Stimulated activated CD8-positive, alpha-beta memory T cell treated with anti-CD3 and anti-CD28 coated beads, Interleukin-12 subunit alpha, Interleukin-12 subunit beta, amount 100 ng/mL, for 24 hours (primary cell): ENCODE results near the gene BCORL1.

Experiments
- DNase-seq: peaks from one replicate; pipeline ENCODE4 v3.0.0-alpha.2; 2020; ENCODE audit errors: extremely low read depth

BCORL1 gene

GRCh38 chrX:130057209-130057608 lies 74.8 kb downstream of the BCORL1 start:
- no peak for DNase-seq

GRCh38 chrX:130058652-130059051 lies 76.2 kb downstream of the BCORL1 start:
- no peak for DNase-seq

- peak; percentile 26 for DNase-seq
Measured at GRCh38 chrX:130060122-130061069, 78.0 kb downstream of the BCORL1 start.

- no peak for DNase-seq
Measured at GRCh38 chrX:130066975-130067615, 84.7 kb downstream of the BCORL1 start.

- DNase-seq, result no peak
Measured at GRCh38 chrX:130071611-130072344, 89.3 kb downstream of the BCORL1 start.

GRCh38 chrX:130072345-130072740 lies 89.9 kb downstream of the BCORL1 start:
- no peak for DNase-seq

- DNase-seq, result no peak
Measured at GRCh38 chrX:130075777-130076176, 93.3 kb downstream of the BCORL1 start.

GRCh38 chrX:130079824-130080406 lies 97.5 kb downstream of the BCORL1 start:
- no peak for DNase-seq

- no peak for DNase-seq
Measured at GRCh38 chrX:130080791-130081367, 98.4 kb downstream of the BCORL1 start.

GRCh38 chrX:130081421-130082045 lies 99.1 kb downstream of the BCORL1 start:
- DNase-seq, result no peak

- DNase-seq, result peak; percentile 38
Measured at GRCh38 chrX:130082244-130083106, 100.0 kb downstream of the BCORL1 start.

GRCh38 chrX:130083107-130083490 lies 100.7 kb downstream of the BCORL1 start:
- no peak for DNase-seq

GRCh38 chrX:130083656-130084382 lies 101.4 kb downstream of the BCORL1 start:
- no peak for DNase-seq

- no peak for DNase-seq
Measured at GRCh38 chrX:130084631-130085237, 102.3 kb downstream of the BCORL1 start.

- DNase-seq, result no peak
Measured at GRCh38 chrX:130085551-130086446, 103.4 kb downstream of the BCORL1 start.

- DNase-seq, result no peak
Measured at GRCh38 chrX:130086447-130087206, 104.2 kb downstream of the BCORL1 start.

GRCh38 chrX:130090364-130090763 lies 107.9 kb downstream of the BCORL1 start:
- no peak for DNase-seq
